Measurements from ENCODE around the gene METRN. TPM values are rescaled to one million over a fixed set of nuclear protein-coding genes. Genes with fewer than 3 reads are reported as not detected.
A peak's percentile ranks its signal among the peaks of the same experiment; 100 is the strongest.

Gene METRN
- total and polyA plus RNA-seq, 4 experiments from 2014 or later: 6.9 to 18.8 (median 8.0) TPM

DNA sequence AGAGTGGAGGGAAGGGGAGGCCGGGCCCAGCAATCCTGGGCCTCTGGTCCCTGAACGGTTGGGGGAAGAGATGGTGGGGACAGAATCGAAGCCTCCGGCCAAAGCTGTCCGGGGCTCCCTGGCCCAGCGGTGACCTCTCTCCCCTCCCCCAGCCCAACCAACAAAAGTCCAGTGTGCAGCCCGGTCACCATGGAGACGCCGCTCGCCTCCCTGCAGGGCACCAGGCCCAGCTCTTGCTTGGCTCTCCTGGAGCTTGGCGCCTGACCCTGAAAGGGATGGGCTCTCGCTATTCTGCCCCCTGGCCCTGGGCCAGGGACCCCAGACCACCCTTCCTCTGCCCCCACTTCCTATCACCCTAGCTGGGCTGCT lies 1.3 kb downstream of the METRN start:
- ChIA-PET CTCF (ENCODE audit: partially characterized antibody) (interaction anchor here (0.8 to 2.0 kb wide), 8 partner anchors 9 to 71 kb away, joined by 3 to 7 read pairs (median 4); partner anchors contain the start of gene CIAO3), POLR2A (ENCODE audit: partially characterized antibody) (interaction anchor here (0.8 to 9.0 kb wide), 8 partner anchors 9 to 79 kb away, joined by 3 to 71 read pairs (median 8); partner anchors contain the start of genes ANTKMT, CCDC78, CHTF18 and CIAO3)
- intact Hi-C loops (cut with micrococcal nuclease): no loop called here

DNA sequence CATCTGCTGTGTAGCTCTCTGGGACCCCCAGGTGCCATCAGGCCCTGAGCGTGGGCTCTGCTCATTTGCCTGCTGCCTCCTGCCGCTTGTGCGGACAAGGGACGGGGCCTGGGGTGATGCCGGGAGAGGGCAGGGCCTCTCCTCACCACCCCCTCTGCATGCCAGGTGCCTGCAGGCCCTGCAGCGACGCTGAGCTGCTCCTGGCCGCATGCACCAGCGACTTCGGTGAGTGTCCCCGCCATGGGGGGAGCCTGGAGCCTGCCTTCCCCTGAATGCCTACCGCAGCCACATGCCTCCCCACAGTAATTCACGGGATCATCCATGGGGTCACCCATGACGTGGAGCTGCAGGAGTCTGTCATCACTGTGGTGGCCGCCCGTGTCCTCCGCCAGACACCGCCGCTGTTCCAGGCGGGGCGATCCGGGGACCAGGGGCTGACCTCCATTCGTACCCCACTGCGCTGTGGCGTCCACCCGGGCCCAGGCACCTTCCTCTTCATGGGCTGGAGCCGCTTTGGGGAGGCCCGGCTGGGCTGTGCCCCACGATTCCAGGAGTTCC lies 1.9 kb downstream of the METRN start:
- ChIA-PET CTCF (ENCODE audit: partially characterized antibody) (interaction anchor here (1.0 to 2.0 kb wide), 4 partner anchors 20 to 34 kb away, joined by 4 to 7 read pairs (median 6); partner anchors contain the start of gene CIAO3), POLR2A (ENCODE audit: partially characterized antibody) (interaction anchor here (0.8 to 9.0 kb wide), 6 partner anchors 8 to 71 kb away, joined by 3 to 71 read pairs (median 8); partner anchors contain the start of genes ANTKMT, CCDC78, CHTF18 and CIAO3)
- Histone ChIP-seq H3K27me3 (ENCODE audit: insufficient read depth, low read length) (no peaks in the 10 kb centered on the region), H3K4me1 (ENCODE audit: insufficient read depth, low read length) (peaks cover 35% of the 10 kb centered on the region), H3K9me3 (ENCODE audit: control insufficient read depth in 1 of 2, low read length in 2 of 2) (no peaks in the 10 kb centered on the region), H3K36me3 (ENCODE audit: insufficient read depth, low read length) (no peaks in the 10 kb centered on the region), H3K27ac (ENCODE audit: low read depth, low read length) (no peak overlapping the region), H3K4me3 (ENCODE audit: low read length in 2 of 2) (no peak overlapping the region)
- Mint-ChIP-seq H3K36me3 (no peaks in the 10 kb centered on the region), H3K27ac (no peak overlapping the region), H3K4me3 (peak overlapping the region in 3 of 8 donors; percentile 46 to 59 (median 48)), H3K9me3 (no peaks in the 10 kb centered on the region), H3K4me1 (peaks cover 3 to 31% (median 14%) of the 10 kb centered on the region in 4 donors), H3K27me3 (peaks cover 0 to 4% of the 10 kb centered on the region in 2 donors)
- intact Hi-C loops (cut with micrococcal nuclease): no loop called here
- DNase-seq: no peak

More for the DNA sequence above, 1.3 kb downstream of the METRN start:
- H3K36me3 Mint-ChIP-seq: no peaks in the 10 kb centered on the region
- Histone ChIP-seq H3K27ac (ENCODE audit: low read depth, low read length) (no peak overlapping the region), H3K36me3 (ENCODE audit: insufficient read depth, low read length) (no peaks in the 10 kb centered on the region), H3K27me3 (ENCODE audit: insufficient read depth, low read length) (no peaks in the 10 kb centered on the region), H3K9me3 (ENCODE audit: control insufficient read depth in 1 of 2, low read length in 2 of 2) (no peaks in the 10 kb centered on the region), H3K4me1 (ENCODE audit: insufficient read depth, low read length) (peaks cover 32% of the 10 kb centered on the region), H3K4me3 (ENCODE audit: low read length in 2 of 2) (no peak overlapping the region)
- H3K27ac Mint-ChIP-seq: peak overlapping the region in 1 of 7 donors; percentile 44
- DNase-seq: no peak
- peaks cover 0 to 4% of the 10 kb centered on the region in 2 donors for H3K27me3 Mint-ChIP-seq
- peak overlapping the region; percentile 31 to 73 (median 58) for H3K4me3 Mint-ChIP-seq
- H3K4me1 Mint-ChIP-seq: peaks cover 3 to 31% (median 14%) of the 10 kb centered on the region in 4 donors
- no peaks in the 10 kb centered on the region for H3K9me3 Mint-ChIP-seq

DNA sequence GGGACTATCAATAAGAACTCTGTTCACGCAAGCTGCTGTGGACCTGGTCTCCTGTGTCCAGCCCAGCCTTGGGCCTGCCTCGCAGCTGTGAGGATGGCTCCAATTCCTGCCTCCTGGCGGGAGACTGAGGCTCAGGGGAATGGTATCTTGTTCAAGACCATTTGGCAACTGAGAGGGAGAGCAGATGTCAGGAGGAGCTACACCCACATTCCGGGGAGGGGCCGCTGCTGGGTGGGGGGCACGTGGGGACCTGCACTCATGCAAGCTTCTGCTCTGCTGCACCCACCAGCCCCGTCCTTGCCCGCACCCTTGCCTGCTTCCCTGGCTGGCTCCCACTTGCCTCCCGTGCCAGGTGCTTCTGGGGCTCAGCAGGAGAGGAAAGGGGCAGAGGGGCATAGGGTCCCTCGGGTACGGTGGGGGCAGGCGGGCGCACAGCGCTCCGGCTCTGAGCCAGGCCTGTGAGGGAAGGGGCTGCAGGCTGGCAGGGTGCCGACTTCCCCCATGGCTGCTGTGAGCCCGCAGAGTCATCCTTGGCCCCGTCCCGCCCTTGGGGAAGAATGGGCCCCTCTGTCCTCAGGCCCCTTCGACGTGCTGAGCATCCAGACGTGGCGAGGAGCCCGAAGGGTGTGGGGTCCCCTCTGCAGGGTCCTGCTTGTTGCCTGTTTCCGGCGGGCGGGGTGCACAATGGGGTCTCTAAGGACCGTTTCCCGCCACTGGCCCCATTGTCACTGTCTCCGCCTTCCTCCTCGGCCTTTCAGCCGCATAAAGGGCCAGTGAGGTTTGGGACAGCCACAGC lies 2.7 kb downstream of the METRN start:
- intact Hi-C loops (cut with micrococcal nuclease): no loop called here
- H3K27me3 ChIP-seq (ENCODE audit: insufficient read depth, low read length): no peaks in the 10 kb centered on the region
- H3K9me3 ChIP-seq (ENCODE audit: control insufficient read depth in 1 of 2, low read length in 2 of 2): no peaks in the 10 kb centered on the region
- no peak for DNase-seq
- peaks cover 40% of the 10 kb centered on the region for H3K4me1 ChIP-seq (ENCODE audit: insufficient read depth, low read length)
- Mint-ChIP-seq H3K27me3 (peaks cover 0 to 3% of the 10 kb centered on the region in 2 donors), H3K36me3 (no peaks in the 10 kb centered on the region), H3K4me3 (no peak overlapping the region), H3K9me3 (peaks cover 0 to 2% (median 0%) of the 10 kb centered on the region in 8 donors), H3K4me1 (peaks cover 3 to 33% (median 14%) of the 10 kb centered on the region in 4 donors), H3K27ac (no peak overlapping the region)
- no peaks in the 10 kb centered on the region for H3K36me3 ChIP-seq (ENCODE audit: insufficient read depth, low read length)
- ChIA-PET CTCF (ENCODE audit: partially characterized antibody) (interaction anchor here (0.7 to 2.0 kb wide), 3 partner anchors 19 to 33 kb away, joined by 3 to 7 read pairs (median 4); partner anchors contain the start of gene CIAO3), POLR2A (ENCODE audit: partially characterized antibody) (interaction anchor here (0.9 to 9.0 kb wide), 3 partner anchors 7 to 25 kb away, joined by 3 to 71 read pairs (median 23); partner anchors contain the start of genes ANTKMT, CCDC78 and HAGHL)
- no peak overlapping the region for H3K27ac ChIP-seq (ENCODE audit: low read depth, low read length)
- H3K4me3 ChIP-seq (ENCODE audit: low read length in 2 of 2): no peak overlapping the region

DNA sequence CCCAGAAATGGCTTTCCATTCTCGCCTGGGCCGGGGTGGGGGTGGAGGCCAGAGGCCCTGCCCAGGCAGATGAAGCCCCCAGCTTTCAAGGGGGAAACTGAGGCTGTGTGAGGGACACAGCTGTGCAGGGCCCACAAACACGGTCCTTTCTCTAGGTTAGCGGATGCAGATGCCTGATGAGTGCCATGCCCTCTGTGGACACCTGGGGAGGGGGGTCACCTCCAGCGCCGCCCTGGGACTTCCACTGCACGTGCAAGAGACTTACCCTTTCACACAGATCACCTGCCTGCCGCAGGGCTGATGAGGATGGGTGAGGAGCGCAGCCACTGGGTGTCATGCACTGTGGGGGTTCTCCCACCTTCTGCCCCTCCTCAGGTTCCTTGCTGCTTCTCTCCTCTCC lies 3.5 kb downstream of the METRN start:
- Mint-ChIP-seq H3K27me3 (no peaks in the 10 kb centered on the region), H3K9me3 (peaks cover 0 to 2% (median 0%) of the 10 kb centered on the region in 8 donors), H3K36me3 (no peaks in the 10 kb centered on the region), H3K4me3 (peak overlapping the region in 2 of 8 donors; percentile 69 to 70), H3K4me1 (peaks cover 3 to 35% (median 12%) of the 10 kb centered on the region in 4 donors), H3K27ac (no peak overlapping the region)
- H3K36me3 ChIP-seq (ENCODE audit: insufficient read depth, low read length): no peaks in the 10 kb centered on the region
- DNase-seq: no peak
- ChIA-PET POLR2A (ENCODE audit: partially characterized antibody) (interaction anchor here (9.0 to 12.9 kb wide), 2 partner anchors 6 to 25 kb away, joined by 71 to 166 read pairs; partner anchors contain the start of genes ANTKMT, CCDC78, HAGHL and WDR24), CTCF (ENCODE audit: partially characterized antibody) (interaction anchor here (1.5 kb wide), 1 partner anchor 14 kb away, joined by 3 read pairs; no protein-coding TSS in a partner anchor)
- H3K27me3 ChIP-seq (ENCODE audit: insufficient read depth, low read length): no peaks in the 10 kb centered on the region
- no peak overlapping the region for H3K4me3 ChIP-seq (ENCODE audit: low read length in 2 of 2)
- no peaks in the 10 kb centered on the region for H3K9me3 ChIP-seq (ENCODE audit: control insufficient read depth in 1 of 2, low read length in 2 of 2)
- intact Hi-C loops (cut with micrococcal nuclease): no loop called here
- no peak overlapping the region for H3K27ac ChIP-seq (ENCODE audit: low read depth, low read length)
- peaks cover 40% of the 10 kb centered on the region for H3K4me1 ChIP-seq (ENCODE audit: insufficient read depth, low read length)

DNA sequence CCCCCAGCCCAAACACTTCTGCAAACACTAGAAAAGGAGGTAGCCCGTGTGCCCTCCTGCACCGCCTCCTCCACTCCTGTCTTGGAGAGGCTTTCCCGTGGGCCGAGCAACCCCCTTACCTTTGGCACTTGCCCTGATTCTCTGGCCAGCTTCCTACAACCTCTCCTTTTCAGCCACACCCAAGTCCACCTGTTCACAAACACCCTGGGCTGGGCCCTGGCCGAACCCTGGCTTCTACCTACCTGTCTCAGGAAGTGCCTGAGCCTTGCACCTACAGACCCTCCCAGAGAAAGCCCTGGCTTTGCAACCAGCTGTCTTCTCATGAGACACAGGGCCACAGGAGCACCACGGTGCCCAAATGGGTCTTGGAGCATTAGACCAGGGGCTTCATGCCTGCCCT lies 4.0 kb downstream of the METRN start:
- H3K27me3 Mint-ChIP-seq: no peaks in the 10 kb centered on the region
- peak overlapping the region in 6 of 7 donors; percentile 9 to 91 (median 82) for H3K27ac Mint-ChIP-seq
- no peaks in the 10 kb centered on the region for H3K27me3 ChIP-seq (ENCODE audit: insufficient read depth, low read length)
- H3K9me3 Mint-ChIP-seq: peaks cover 0 to 2% (median 0%) of the 10 kb centered on the region in 8 donors
- ChIA-PET POLR2A (ENCODE audit: partially characterized antibody) (interaction anchor here (1.5 to 12.9 kb wide), 3 partner anchors 6 to 26 kb away, joined by 5 to 166 read pairs (median 71); partner anchors contain the start of genes ANTKMT, CCDC78, HAGHL and WDR24), CTCF (ENCODE audit: partially characterized antibody) (interaction anchor here (1.5 to 4.5 kb wide), 2 partner anchors 13 to 22 kb away, joined by 3 to 27 read pairs; partner anchors contain the start of gene CIAO3)
- H3K4me3 ChIP-seq (ENCODE audit: low read length in 2 of 2): no peak overlapping the region
- no peaks in the 10 kb centered on the region for H3K36me3 Mint-ChIP-seq
- intact Hi-C loops (cut with micrococcal nuclease): no loop called here
- H3K4me1 ChIP-seq (ENCODE audit: insufficient read depth, low read length): peaks cover 40% of the 10 kb centered on the region
- H3K9me3 ChIP-seq (ENCODE audit: control insufficient read depth in 1 of 2, low read length in 2 of 2): no peaks in the 10 kb centered on the region
- H3K4me1 Mint-ChIP-seq: peaks cover 3 to 38% (median 12%) of the 10 kb centered on the region in 4 donors
- peak overlapping the region in 6 of 8 donors; percentile 26 to 85 (median 76) for H3K4me3 Mint-ChIP-seq
- no peak for DNase-seq
- H3K36me3 ChIP-seq (ENCODE audit: insufficient read depth, low read length): no peaks in the 10 kb centered on the region
- H3K27ac ChIP-seq (ENCODE audit: low read depth, low read length): no peak overlapping the region

DNA sequence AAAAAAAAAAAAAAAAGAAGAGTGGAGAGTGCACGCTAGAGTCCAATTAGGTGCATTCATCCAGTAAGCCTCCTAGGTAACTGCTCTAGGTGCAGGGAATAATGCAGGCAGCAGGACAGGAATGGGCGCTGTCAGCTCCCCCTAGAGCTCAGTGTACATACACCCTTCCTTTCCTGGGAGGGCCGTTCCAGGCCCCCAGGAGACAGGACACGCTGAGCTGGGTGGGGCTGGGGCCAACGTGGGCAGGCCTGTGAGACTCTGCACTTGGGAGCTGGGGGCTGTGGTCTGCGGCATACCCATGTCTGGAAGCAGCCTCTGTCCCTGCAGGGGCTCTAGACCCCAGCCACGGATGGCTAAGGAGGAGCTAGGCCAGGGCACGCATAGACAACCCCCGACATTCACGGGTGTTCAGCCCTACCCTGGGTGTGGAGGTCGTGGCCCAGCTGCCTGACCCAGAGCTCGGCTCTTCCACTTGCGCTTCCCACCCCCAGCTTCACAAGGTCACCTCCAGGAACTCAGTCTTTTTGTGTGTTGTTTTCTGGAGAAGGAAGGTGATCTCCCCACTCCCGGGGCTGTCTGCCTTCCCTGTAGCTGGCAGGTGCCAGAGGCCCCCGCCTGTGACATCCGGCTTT lies 5.0 kb downstream of the METRN start:
- Histone ChIP-seq H3K27me3 (ENCODE audit: insufficient read depth, low read length) (no peaks in the 10 kb centered on the region), H3K4me1 (ENCODE audit: insufficient read depth, low read length) (peaks cover 34% of the 10 kb centered on the region), H3K27ac (ENCODE audit: low read depth, low read length) (peak overlapping the region; percentile 40), H3K36me3 (ENCODE audit: insufficient read depth, low read length) (no peaks in the 10 kb centered on the region), H3K9me3 (ENCODE audit: control insufficient read depth in 1 of 2, low read length in 2 of 2) (no peaks in the 10 kb centered on the region), H3K4me3 (ENCODE audit: low read length in 2 of 2) (peak overlapping the region; percentile 42 to 60)
- ChIA-PET CTCF (ENCODE audit: partially characterized antibody) (interaction anchor here (1.0 to 4.5 kb wide), 8 partner anchors 8 to 21 kb away, joined by 3 to 27 read pairs (median 4); partner anchors contain the start of gene CIAO3), POLR2A (ENCODE audit: partially characterized antibody) (interaction anchor here (0.6 to 12.9 kb wide), 10 partner anchors 10 to 99 kb away, joined by 3 to 166 read pairs (median 5); partner anchors contain the start of genes CHTF18, CIAO3, RHBDL1 and RPUSD1)
- Mint-ChIP-seq H3K4me1 (peaks cover 3 to 38% (median 12%) of the 10 kb centered on the region in 4 donors), H3K9me3 (peaks cover 0 to 2% (median 0%) of the 10 kb centered on the region in 8 donors), H3K36me3 (no peaks in the 10 kb centered on the region), H3K27ac (peak overlapping the region; percentile 47 to 91 (median 84)), H3K27me3 (no peaks in the 10 kb centered on the region), H3K4me3 (peak overlapping the region; percentile 80 to 88 (median 84))
- peak in 1 of 5 donors; percentile 22 for DNase-seq
- intact Hi-C loops (cut with micrococcal nuclease): no loop called here
